EH (cell line): Measurements from ENCODE around the gene FAR1.

ENCODE experiments used
- DNase-seq: peaks from one replicate; pipeline ENCODE4 v3.0.0-alpha.2; 2015; ENCODE audit warnings: low read depth

FAR1 gene

GRCh38 chr11:13669544-13670488, 1.3 kb downstream of the FAR1 start:
- DNase-seq, result peak; percentile 22

- no peak for DNase-seq
Observed at GRCh38 chr11:13672576-13673210, 4.2 kb downstream of the FAR1 start.

GRCh38 chr11:13674799-13675509, 6.5 kb downstream of the FAR1 start:
- no peak for DNase-seq

- no peak for DNase-seq
Observed at GRCh38 chr11:13676576-13676975, 8.1 kb downstream of the FAR1 start.

DNA sequence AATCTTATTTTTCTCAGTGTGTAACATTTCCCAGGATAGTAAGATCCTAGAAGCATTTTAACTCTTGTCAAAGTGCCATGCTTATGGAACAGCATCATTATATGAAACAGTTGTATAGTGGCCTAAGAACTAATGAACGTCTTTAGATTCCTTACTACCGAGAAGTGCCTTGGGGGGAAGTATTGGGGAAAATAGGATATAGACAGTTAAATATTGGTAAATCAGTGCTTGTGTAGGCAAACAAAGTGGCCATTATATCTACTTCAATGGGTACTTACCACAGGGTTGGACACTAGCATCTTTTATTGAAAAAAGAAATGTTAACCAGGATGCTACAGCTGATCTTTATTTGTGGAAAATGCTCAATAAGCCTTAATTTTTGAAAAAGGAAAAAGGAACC, 11.3 kb downstream of the FAR1 start:
- DNase-seq, result no peak

- DNase-seq, result no peak
Observed at GRCh38 chr11:13680501-13681264, 12.2 kb downstream of the FAR1 start.

- no peak for DNase-seq
Observed at GRCh38 chr11:13681446-13681845, 13.0 kb downstream of the FAR1 start.

- DNase-seq, result peak; percentile 8
Observed at GRCh38 chr11:13682212-13682611, 13.7 kb downstream of the FAR1 start.

DNA sequence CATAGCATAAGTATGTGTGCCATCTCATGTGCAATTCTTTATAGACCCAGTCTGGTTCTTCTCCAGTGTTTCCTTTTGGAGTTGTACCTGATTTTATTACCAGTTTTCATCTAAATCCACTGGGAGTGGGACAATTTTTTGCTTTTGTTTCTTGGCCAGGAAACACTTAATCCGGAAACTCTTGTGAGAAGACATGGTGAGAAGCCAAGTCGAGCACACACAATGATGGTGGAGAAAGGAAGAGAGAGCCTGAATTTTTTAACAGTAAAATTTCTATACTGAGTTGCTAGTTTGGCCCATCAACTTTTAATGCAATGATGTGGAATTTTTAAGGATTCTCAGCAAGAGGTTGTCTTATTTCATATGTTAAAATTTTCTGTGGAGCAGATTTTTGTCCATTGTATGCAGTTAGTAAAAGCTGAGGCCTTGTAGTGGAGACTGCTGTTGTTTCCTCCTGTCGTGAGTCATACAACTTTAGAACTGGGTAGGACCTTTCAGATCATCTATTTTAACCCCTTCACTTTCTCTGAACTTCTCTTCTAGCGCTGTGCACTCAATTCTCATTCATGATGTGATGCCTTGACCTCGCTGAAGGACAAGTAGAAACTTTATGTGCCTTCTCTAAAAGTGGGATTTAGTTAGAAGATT, 17.1 kb downstream of the FAR1 start:
- DNase-seq, result no peak

DNA sequence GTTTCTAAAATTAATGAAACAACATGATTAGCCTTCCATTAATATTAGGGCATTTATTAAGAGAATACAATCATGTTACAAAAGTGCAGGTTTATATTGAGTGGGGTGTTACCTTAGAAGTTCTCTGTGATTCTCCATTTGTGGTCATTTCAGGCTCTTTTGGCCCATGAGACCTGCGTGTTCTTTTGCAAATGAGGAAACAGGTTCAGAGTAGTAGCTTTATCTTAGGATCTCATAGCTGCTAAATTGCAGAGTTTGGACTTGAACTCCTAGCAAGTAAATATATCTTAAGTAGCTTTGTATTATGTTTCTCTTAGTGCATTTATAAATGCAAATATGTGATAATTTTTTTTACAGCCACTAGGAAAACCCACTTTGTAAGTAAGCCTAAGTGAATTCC, 18.3 kb downstream of the FAR1 start:
- no peak for DNase-seq

DNA sequence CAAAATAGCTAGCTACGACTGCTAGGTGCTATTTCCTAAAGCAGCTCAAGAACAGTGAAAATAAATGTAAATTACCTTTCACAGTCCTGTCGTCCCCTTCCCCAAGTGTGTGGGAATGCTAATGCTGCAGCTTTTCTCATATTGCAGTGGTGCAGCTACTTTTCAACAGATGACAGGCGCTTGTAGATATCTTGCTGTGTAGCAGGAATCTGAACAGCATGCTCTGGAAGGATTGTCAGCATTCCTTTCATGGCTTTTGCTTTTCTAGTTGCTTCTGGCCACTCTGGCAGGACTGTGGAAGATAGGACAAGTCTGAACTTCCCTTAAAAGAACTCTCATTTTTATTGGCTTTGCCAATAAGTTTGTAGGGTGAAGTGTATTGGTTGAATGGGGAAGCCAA, 18.8 kb downstream of the FAR1 start:
- peak; percentile 32 for DNase-seq

DNA sequence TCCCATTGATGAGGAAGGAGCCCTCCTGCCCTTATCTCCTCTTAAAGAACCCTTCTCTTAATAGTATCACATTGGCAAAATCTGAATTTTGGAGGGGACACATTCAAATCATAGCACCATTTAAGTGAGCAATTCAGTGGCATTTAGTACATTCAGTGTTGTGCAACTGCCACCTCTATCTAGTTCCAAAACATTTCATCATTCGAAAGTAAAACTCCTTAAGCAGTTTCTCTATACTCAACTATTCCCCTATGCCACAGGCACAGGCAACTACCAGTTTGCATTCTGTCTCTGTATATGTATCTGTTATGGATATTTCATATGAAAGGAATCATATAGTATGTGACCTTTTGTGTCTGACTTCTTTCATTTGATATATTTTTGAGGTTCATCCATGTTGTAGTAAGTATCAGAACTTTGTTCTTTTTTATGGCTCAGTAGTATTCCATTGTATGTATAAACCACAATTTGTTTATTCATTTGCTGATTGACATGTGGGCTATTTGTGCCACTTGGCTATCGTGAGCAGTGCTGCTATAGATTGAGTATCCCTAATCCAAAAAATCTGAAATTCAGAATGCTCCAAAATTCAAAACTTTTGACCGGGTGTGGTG, 22.9 kb downstream of the FAR1 start:
- DNase-seq, result no peak

- DNase-seq, result no peak
Observed at GRCh38 chr11:13692172-13692571, 23.7 kb downstream of the FAR1 start.

GRCh38 chr11:13694115-13694514, 25.6 kb downstream of the FAR1 start:
- no peak for DNase-seq

DNA sequence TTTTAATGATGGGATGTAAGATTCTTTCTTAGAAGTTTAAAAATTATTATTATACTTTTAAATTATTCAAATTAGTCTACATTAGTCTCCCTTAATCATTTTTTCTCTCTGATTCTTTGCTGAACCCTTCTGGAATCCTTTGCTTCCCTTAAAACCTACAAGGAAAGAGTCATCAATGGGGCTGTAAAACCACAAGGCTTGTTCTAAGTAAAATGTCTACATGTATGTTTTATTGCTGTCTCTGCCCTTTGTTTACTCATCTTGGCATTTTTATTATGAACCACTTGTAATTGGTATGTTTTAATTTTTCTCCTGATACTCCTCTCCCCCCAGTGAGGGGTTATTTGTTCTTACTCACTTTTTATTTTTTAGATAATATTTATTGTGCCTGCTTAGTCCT, 27.4 kb downstream of the FAR1 start:
- DNase-seq, result peak; percentile 15

- no peak for DNase-seq
Observed at GRCh38 chr11:13697710-13698109, 29.2 kb downstream of the FAR1 start.

DNA sequence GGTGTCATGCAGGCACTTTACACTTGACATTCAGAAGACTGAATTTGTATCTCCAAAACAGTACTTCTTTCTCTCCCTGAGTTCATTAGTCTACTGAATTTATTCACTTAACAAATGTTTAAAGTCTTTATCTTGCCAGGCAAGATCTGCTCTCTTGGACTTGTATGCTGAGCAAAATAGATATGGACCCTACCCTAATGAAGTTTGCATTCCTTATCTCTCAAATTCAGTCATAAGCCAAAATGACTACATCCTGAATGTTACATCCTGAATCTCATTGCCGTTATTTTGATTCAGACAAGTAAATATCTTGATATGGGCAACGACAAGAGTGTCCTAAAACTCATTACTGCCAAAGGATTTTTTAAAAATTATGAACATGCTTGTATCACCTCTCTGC, 29.7 kb downstream of the FAR1 start:
- DNase-seq, result no peak

DNA sequence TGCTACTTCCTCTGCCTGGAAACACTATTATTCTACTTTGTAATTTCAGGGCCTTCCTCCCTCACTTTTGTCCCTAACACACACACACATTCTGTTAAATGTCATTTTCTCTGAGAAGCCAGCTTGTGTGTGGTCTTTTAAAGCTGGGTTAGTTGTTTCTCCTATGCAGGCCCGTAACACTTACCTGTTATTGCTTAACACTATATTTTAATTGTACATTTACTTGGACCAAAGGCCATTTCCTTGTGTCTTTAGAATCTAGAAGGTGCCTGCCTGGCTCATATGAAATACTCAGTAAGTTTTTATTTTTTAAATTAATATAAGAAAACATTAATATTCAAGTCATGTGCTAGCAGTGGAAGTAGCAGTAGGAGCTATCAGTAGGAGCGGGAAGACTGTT, 30.6 kb downstream of the FAR1 start:
- DNase-seq, result no peak

- DNase-seq, result no peak
Observed at GRCh38 chr11:13699870-13700269, 31.4 kb downstream of the FAR1 start.

- no peak for DNase-seq
Observed at GRCh38 chr11:13701506-13701905, 33.0 kb downstream of the FAR1 start.

GRCh38 chr11:13702071-13702470, 33.6 kb downstream of the FAR1 start:
- DNase-seq, result no peak
